Muscle layer of duodenum (tissue), 2 donors: Measurements from ENCODE around the gene KIF4A.

Source experiments
- H3K27ac ChIP-seq: one replicate; pipeline ENCODE4 v1.7.0; 2013; ENCODE audit warnings: mild to moderate bottlenecking, low read length
- H3K27me3 ChIP-seq: one replicate; pipeline ENCODE4 v1.7.0; 2013; ENCODE audit warnings: low read depth, mild to moderate bottlenecking, control low read depth, low read length
- H3K36me3 ChIP-seq, 2 donors: one replicate each; pipeline ENCODE4 v1.7.0; 2013; ENCODE audit warnings: low read length in 2 of 2, control low read depth in 1 of 2, mild to moderate bottlenecking in 1 of 2; ENCODE audit not compliant: insufficient read depth in 2 of 2, control insufficient read depth in 1 of 2
- H3K4me1 ChIP-seq, 2 donors: one replicate each; pipeline ENCODE4 v1.7.0; 2013; ENCODE audit warnings: low read length in 2 of 2, mild to moderate bottlenecking in 2 of 2, control low read depth in 1 of 2, moderate library complexity in 1 of 2; ENCODE audit not compliant: insufficient read depth in 2 of 2, control insufficient read depth in 1 of 2
- H3K4me3 ChIP-seq, 2 donors: one replicate each; pipeline ENCODE4 v1.7.0; 2013; ENCODE audit warnings: low read length in 2 of 2, low read depth in 1 of 2, mild to moderate bottlenecking in 1 of 2
- H3K9me3 ChIP-seq, 2 donors: one replicate each; pipeline ENCODE4 v1.7.0; 2013; ENCODE audit warnings: low read length in 2 of 2, control low read depth in 1 of 2, mild to moderate bottlenecking in 1 of 2; ENCODE audit not compliant: control insufficient read depth in 1 of 2
- donor health status: healthy.

Gene KIF4A

DNA sequence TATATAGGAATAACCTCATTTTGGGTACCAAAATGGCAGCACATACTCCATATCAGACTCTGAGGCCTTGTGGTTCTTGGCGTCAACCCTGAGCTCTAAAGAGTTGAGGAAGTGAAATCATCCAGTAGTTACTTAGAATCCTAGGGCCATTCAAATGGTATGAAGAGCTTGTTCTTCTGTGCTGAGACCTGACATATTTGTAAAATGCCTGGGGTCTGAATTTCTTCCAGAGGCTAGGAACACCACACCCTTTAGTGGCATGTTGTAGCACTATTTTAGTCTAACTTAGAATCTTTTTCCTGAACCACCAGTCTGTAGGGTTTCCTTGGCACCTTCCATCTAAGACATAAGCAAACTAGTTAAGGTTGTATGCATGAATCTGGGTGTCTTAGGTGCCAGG lies 115.1 kb downstream of the KIF4A start:
- H3K9me3 ChIP-seq, result no peaks in the 10 kb centered on the region
- H3K4me3 ChIP-seq, result no peak overlapping the region
- no peaks in the 10 kb centered on the region for H3K4me1 ChIP-seq
- H3K27ac ChIP-seq, result no peak overlapping the region
- no peaks in the 10 kb centered on the region for H3K27me3 ChIP-seq
- no peaks in the 10 kb centered on the region for H3K36me3 ChIP-seq

DNA sequence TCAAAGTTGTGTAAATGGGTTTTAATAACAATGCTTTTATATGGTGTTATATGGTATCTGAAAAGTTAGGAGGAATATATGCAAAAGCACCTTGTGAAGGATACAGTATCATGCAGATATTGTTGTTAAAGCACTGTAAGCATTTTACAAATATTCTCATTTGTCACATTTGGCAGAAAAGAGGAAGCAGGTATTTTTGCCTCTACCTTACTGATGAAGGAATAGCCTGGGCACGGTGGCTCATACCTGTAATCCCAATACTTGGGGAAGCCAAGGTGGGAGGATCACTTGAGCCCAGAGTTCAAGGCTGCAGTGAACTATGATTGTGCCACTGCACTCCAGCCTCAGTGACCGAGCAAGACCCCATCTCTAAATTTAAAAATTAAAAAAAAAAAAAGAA lies 121.0 kb downstream of the KIF4A start:
- H3K4me3 ChIP-seq, result no peak overlapping the region
- H3K27me3 ChIP-seq, result no peaks in the 10 kb centered on the region
- no peak overlapping the region for H3K27ac ChIP-seq
- no peaks in the 10 kb centered on the region for H3K4me1 ChIP-seq
- H3K9me3 ChIP-seq, result no peaks in the 10 kb centered on the region
- H3K36me3 ChIP-seq, result no peaks in the 10 kb centered on the region

DNA sequence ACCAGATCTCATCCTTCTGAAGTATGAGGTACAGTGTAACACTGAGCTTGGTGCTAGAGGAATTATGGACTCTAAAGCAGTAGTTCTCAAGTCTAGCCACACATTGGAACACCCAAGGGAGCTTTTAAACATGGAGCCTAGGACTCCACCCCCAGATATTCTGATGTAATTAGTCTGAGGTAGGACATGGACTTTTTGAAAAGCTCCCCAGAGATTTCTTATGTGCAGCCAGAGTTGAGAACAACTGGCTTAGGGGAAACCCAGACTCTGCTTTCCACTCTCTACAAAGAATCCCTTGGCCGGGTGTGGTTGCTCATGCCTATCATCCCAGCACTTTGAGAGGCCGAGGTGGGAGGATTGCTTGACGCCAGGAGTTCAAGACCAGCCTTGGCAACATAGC lies 121.6 kb downstream of the KIF4A start:
- Histone ChIP-seq H3K4me3 (no peak overlapping the region), H3K27me3 (no peaks in the 10 kb centered on the region), H3K4me1 (no peaks in the 10 kb centered on the region), H3K27ac (no peak overlapping the region), H3K36me3 (no peaks in the 10 kb centered on the region), H3K9me3 (no peaks in the 10 kb centered on the region)

DNA sequence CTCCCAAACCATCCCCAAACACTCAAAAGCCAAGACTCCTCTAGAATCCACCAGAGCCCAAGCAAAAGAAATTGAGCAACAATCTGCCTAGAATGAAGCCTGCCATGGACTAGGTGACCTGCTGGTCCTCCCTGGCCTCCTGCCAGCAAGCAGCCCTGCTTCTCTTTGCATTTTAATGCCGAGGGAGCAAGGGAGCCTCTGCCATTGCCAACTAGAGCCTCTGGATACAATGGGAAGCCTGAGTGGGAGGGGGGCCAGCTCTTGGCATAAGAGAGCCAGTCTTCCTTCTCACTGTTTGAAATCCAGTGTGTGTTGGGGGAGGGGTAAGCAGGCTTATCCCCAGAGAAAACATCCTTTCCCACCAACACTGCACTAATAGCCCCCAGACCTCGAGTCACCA lies 131.7 kb downstream of the KIF4A start:
- Histone ChIP-seq H3K4me3 (no peak overlapping the region), H3K9me3 (no peaks in the 10 kb centered on the region), H3K27me3 (no peaks in the 10 kb centered on the region), H3K36me3 (no peaks in the 10 kb centered on the region), H3K4me1 (no peaks in the 10 kb centered on the region), H3K27ac (no peak overlapping the region)

DNA sequence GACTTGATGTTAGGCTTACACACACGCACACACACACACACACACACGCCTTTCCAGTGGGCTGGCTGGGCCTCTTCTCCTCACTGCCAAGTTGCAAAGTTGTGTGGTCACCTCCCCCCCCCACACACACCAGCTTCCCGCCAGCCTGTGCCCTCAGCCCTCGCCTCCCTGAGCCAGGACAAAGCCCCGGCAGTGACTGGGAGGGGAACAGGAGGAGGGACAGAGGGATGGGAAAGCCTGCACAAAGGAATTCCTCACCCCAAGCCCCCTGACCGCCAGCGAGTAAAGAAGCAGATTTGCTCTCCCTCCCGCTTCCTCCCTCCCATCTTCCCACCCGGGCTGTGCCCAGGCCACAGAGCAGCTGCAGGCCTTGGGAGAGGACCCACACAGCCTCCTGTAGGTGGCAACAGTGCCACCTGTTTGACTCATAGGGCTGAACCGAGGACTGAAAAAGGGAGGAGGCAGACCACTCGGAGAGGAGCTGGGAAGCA lies 133.0 kb downstream of the KIF4A start, which contains the start of gene GDPD2:
Gene GDPD2, plus strand, starts transcription at position 464 of the 491 bp plus-strand sequence. CDS start 1,671 bp downstream, outside the sequence.
- no peak within 1 kb of the TSS for H3K4me3 ChIP-seq
- H3K36me3 ChIP-seq, result no peaks in the 10 kb centered on the region
- no peak within 1 kb of the TSS for H3K27ac ChIP-seq
- H3K27me3 ChIP-seq, result no peaks in the 10 kb centered on the region
- no peaks in the 10 kb centered on the region for H3K4me1 ChIP-seq
- no peaks in the 10 kb centered on the region for H3K9me3 ChIP-seq

DNA sequence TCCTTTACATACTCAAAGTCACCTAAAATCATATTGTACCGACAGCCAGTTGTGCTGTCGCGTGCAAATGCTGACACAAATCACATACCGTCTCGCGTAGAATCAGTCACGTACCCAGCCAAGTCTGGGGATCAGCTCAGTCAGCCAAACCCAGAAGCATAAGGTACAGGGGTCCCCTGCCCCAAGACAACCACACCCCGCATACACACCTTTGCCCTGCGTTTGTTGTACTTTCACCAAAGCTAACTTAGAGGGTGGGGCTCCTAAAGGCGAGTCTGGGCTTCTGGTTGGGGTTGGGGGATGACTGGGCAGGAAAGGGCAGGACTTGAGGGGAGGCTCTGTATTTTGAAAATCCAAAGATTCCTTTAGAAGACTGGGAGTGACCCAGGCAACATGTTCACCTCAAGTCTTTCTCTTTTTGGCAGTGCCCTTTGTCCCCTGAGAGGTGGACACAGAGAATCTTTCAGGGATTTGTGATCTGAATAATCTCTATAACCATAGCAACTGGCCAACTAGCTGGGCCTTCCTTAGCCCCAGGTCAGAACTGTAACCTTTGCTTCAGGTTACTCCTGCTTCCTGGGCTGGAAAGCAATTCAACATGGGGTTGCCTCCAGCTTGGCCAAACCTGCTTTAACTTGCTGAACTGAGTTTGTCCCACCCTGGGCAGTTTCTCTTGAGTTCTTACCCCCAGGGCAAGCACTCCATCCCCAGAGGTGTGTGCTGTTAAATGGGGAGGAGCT lies 134.2 kb downstream of the KIF4A start:
- H3K27ac ChIP-seq, result no peak overlapping the region
- no peaks in the 10 kb centered on the region for H3K4me1 ChIP-seq
- no peak overlapping the region for H3K4me3 ChIP-seq
- H3K9me3 ChIP-seq, result no peaks in the 10 kb centered on the region
- no peaks in the 10 kb centered on the region for H3K27me3 ChIP-seq
- H3K36me3 ChIP-seq, result no peaks in the 10 kb centered on the region

DNA sequence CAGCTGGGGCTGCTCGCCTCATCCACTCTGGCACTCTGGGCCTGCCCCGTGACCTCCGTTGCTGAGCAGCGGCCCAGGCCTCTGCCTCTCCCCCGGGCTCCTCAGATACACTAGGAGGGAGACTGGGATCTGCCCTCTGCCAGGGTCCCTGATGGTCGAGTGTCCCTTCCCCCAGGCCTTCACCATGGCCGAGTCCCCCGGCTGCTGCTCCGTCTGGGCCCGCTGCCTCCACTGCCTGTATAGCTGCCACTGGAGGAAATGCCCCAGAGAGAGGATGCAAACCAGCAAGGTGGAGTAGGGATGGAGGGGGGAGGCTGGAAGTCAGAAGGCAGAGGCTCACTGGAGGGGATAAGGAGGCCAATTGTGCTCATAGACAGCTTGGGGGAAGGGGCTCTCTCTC lies 134.9 kb downstream of the KIF4A start:
- Histone ChIP-seq H3K27ac (no peak overlapping the region), H3K4me1 (no peaks in the 10 kb centered on the region), H3K9me3 (no peaks in the 10 kb centered on the region), H3K4me3 (no peak overlapping the region), H3K36me3 (no peaks in the 10 kb centered on the region), H3K27me3 (no peaks in the 10 kb centered on the region)

DNA sequence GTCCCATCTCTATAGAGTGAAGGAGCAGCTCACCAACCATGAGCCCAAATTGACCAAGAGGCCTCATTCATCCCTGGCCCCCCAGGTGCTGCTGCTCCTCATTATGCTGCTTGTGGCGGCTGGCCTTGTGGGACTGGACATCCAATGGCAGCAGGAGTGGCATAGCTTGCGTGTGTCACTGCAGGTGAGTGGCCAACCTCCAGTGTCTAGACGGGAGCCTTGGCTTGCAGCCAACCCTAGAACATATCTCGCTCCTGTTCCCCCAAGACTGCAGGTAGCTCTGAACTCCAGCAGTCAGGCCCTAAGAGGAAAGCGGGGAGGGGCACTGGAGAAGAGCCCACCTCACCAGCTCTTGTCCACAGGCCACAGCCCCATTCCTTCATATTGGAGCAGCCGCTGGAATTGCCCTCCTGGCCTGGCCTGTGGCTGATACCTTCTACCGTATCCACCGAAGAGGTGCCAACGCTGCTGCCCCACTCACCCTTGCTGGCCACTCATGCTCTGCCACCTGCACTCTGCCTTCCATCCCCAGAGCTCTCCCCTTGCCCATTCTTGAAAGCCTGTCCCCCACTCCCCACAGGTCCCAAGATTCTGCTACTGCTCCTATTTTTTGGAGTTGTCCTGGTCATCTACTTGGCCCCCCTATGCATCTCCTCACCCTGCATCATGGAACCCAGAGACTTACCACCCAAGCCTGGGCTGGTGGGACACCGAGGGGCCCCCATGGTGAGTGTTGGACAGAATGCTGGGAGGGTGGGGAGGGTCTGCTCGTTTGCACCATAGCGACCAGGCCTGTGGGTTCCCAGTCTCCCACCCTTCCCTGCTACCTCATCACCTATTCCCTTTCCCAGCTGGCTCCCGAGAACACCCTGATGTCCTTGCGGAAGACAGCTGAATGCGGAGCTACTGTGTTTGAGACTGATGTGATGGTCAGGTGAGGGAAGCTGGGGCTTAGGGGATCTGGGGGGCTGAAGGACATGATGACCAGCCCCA lies 136.7 kb downstream of the KIF4A start:
- H3K27me3 ChIP-seq, result no peaks in the 10 kb centered on the region

DNA sequence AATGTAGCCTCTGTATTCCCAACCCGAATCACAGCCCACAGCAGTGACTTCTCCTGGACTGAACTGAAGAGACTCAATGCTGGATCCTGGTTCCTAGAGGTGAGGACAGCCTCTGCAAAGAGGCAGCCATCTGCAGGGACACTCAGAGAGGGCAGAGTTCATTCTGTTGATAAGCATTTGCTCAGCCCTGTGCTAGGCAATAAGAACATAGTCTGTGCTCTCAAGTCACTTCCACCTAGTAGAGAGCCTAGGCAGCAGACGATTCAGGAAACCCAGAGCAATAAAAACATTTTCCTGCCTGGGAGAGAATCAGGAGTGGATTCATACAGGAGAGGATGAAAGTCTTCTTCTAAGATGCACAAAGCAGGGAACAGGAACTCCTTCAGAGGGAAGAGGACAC lies 137.5 kb downstream of the KIF4A start:
- no peaks in the 10 kb centered on the region for H3K27me3 ChIP-seq
- no peak overlapping the region for H3K4me3 ChIP-seq
- H3K9me3 ChIP-seq, result no peaks in the 10 kb centered on the region
- H3K27ac ChIP-seq, result no peak overlapping the region
- no peaks in the 10 kb centered on the region for H3K36me3 ChIP-seq
- no peaks in the 10 kb centered on the region for H3K4me1 ChIP-seq

More for the DNA sequence above, 136.7 kb downstream of the KIF4A start:
- Histone ChIP-seq H3K4me3 (no peak overlapping the region), H3K36me3 (no peaks in the 10 kb centered on the region), H3K27ac (no peak overlapping the region), H3K4me1 (no peaks in the 10 kb centered on the region), H3K9me3 (no peaks in the 10 kb centered on the region)

DNA sequence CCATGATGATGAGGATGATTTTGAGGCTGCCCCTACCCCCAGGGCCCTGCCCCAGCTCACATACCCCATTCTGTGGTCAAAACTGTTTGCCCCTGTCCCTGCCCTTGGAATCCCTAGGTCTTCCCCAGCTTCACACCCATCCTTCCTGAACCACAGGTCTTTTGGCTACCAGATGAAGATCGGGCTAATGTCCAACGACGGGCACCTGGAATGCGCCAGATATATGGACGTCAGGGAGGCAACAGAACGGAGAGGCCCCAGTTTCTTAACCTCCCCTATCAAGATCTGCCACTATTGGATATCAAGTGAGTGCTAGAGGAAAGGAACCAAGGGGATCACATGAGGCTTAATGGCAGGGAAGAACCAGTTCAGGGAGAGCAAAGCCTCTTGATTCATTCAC lies 139.9 kb downstream of the KIF4A start:
- H3K4me3 ChIP-seq, result no peak overlapping the region
- no peak overlapping the region for H3K27ac ChIP-seq
- H3K4me1 ChIP-seq, result peaks cover 0 to under 1% of the 10 kb centered on the region in 2 donors
- H3K9me3 ChIP-seq, result no peaks in the 10 kb centered on the region
- no peaks in the 10 kb centered on the region for H3K27me3 ChIP-seq
- no peaks in the 10 kb centered on the region for H3K36me3 ChIP-seq
